Bronchial epithelial cell (primary cell): Measurements from ENCODE around the gene CHD6. TPM values are rescaled to one million over a fixed set of nuclear protein-coding genes. Genes with fewer than 3 reads are reported as not detected.
A peak's percentile ranks its signal among the peaks of the same experiment; 100 is the strongest.

Experiments
- DNase-seq: peaks from one replicate; pipeline ENCODE4 v3.0.0-alpha.2; 2010; ENCODE audit warnings: low read depth
- FAIRE-seq: peaks from 2 replicates; lab custom pipeline; 2011; peaks lifted over from hg19 to GRCh38; lab: Jason Lieb, UNC
- H3K27me3 ChIP-seq: 2 replicates; pipeline ENCODE4 v1.5.1; 2011; ENCODE audit warnings: low read length; ENCODE audit not compliant: control insufficient read depth, insufficient read depth
- H3K36me3 ChIP-seq: 2 replicates; pipeline ENCODE4 v1.5.1; 2011; ENCODE audit warnings: low read length; ENCODE audit not compliant: control insufficient read depth, insufficient read depth
- H3K4me3 ChIP-seq: 2 replicates; pipeline ENCODE4 v1.5.1; 2011; ENCODE audit warnings: mild to moderate bottlenecking, low read depth, low read length, control low read depth
- total RNA-seq: library from RNA; depleted of rRNA; stranded (reverse); fragments of >200 nt; gene quantifications from 2 replicates; pipeline ENCODE4 v1.2.1, GENCODE V29; 2014
- TF ChIP-seq, protein P1 (sequence below): IDR thresholded peaks from 2 replicates; pipeline ENCODE4 v1.5.1; 2011; ENCODE audit warnings: mild to moderate bottlenecking, moderate library complexity, low read length, control low read depth, inconsistent platforms; ENCODE audit not compliant: insufficient read depth, severe bottlenecking

CHD6 gene
- total RNA-seq, 1 donor from 2014 or later: 10.8 TPM

DNA sequence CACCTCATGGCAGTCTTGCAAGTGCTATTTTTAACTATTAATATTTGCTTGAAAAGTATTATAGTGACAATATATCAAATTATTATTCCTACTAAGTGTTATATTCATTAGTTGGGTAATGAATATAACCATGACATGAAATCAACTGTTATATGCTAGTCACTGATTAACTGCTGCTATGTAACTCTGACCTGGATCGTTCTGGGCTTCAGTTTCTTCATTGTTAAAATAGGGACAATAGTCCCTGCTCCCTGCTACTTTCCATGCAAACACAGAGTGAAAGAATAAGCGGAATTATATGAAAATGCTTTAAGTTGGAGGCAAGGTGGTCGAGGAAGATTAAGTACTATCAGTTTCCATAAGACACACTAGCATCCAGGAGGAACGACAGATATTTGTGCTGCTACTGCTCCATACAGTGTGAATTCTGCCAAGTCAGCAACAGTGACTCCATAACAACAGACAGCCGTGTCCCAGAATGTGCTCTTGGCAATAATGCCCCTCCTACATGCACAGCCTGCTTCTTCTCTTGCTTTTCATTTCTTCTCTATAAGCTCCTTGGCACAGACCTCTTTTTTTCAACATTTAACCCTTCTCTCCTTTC, 107.2 kb downstream of the CHD6 start:
- H3K36me3 ChIP-seq: peaks cover 10% of the 10 kb centered on the region
- TF ChIP-seq, protein P1, sequence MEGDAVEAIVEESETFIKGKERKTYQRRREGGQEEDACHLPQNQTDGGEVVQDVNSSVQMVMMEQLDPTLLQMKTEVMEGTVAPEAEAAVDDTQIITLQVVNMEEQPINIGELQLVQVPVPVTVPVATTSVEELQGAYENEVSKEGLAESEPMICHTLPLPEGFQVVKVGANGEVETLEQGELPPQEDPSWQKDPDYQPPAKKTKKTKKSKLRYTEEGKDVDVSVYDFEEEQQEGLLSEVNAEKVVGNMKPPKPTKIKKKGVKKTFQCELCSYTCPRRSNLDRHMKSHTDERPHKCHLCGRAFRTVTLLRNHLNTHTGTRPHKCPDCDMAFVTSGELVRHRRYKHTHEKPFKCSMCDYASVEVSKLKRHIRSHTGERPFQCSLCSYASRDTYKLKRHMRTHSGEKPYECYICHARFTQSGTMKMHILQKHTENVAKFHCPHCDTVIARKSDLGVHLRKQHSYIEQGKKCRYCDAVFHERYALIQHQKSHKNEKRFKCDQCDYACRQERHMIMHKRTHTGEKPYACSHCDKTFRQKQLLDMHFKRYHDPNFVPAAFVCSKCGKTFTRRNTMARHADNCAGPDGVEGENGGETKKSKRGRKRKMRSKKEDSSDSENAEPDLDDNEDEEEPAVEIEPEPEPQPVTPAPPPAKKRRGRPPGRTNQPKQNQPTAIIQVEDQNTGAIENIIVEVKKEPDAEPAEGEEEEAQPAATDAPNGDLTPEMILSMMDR: no peak
- FAIRE-seq (no peak), DNase-seq (no peak)
- no peaks in the 10 kb centered on the region for H3K27me3 ChIP-seq
- no peak overlapping the region for H3K4me3 ChIP-seq

DNA sequence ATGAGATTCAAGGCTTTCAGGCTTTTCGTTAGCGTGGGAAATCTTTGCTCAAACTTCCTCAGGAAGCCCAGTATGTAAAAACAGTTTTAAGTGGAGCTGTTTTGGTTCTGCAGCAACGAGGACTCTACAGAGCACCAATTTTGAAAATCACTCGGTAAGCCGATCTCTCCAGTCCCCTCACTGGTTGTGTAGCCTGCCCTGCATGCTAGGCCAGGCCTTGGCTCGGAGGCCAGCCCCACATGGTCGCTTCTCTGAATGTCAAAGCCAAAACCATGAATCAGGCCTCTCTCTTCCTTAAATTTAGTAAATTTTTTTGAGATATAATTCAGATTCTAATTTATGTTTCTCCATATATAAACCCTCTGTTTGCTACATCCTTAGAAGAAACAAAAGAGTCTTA, 108.0 kb downstream of the CHD6 start:
- Histone ChIP-seq H3K27me3 (no peaks in the 10 kb centered on the region), H3K36me3 (peaks cover 10% of the 10 kb centered on the region), H3K4me3 (no peak overlapping the region)
- FAIRE-seq: no peak
- TF ChIP-seq, protein P1: no peak
- no peak for DNase-seq

DNA sequence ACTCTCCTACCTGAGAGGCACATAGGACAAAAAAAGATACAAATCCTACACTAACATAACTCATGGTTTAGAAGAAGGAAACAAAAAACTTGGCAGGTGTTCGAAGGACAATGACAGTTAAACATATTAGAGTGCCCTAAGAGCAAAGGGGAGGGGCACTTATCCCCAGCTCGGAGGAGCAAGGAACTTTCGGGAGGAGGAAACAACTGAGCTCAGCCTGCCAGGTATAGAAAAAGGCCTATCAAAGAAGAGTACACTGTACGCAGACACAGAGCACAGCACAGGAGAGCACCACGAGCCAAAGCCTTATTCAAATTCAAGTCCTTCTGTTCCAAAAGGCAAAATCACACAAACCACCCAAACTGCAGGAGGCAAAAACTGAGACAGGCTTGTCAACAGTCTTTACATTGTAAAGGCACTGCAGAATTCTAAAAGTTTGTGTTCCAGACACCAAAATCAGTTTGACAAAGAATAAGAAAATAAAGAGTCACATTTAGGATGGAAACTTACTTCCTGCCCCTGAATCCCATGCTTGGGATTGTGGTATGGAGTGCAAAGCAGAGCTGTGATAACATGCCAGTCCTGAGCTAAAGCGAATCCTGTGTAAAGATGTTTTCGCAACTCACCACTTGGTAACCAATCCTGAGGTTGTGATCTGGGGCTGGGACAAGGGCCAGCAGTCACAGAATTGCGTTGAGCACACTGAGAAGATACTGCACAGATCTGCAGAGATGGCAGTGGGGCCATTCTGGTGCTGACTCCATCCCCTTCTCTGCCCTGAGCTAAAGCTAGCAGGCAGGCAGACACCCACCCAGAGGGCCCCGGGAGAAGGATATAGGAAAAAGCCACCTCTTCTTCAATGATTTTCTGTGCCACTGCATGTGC, 108.6 kb downstream of the CHD6 start:
- DNase-seq (peak; percentile 4), FAIRE-seq (no peak)
- peaks cover 10% of the 10 kb centered on the region for H3K36me3 ChIP-seq
- no peaks in the 10 kb centered on the region for H3K27me3 ChIP-seq
- H3K4me3 ChIP-seq: no peak overlapping the region
- TF ChIP-seq, protein P1: no peak

DNA sequence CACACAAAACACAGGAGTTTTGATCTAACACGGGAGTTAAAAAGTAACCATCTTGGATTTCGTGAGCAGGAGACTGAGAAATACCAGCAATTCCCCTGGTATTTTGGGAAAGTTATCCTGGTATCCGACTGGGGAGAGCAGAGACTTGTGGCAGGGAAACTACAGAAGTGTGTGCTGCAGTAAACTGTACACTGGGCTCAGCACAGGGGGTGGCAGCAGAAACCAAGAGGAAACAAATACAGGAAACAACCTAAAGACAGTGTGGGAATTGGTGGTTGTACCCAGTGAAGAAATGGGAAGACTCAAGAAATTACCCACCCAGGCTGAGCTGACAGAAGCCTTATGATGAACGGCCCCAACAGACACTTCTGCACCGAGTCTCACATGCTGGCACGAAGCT, 109.8 kb downstream of the CHD6 start:
- no peaks in the 10 kb centered on the region for H3K27me3 ChIP-seq
- FAIRE-seq: no peak
- DNase-seq: no peak
- no peak overlapping the region for H3K4me3 ChIP-seq
- TF ChIP-seq, protein P1: no peak
- H3K36me3 ChIP-seq: peaks cover 8% of the 10 kb centered on the region

DNA sequence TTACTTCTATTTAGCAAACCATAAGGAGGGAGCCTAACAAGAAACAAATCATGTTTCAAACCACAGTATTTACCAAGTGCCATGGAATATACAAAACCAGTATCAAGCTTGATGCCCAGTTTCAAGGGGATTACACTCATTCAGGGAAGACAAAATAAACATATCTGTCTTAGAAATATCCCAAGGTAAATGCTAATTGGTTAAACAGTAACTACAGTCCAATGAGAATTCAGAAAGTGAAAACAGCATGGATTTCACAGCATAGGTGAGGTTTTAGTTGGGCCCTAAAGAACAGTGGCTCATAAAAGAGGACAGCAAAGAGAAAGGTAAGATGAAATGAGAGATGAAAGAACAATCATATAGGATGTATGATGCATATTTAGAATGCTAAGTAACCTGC, 110.3 kb downstream of the CHD6 start:
- H3K27me3 ChIP-seq: no peaks in the 10 kb centered on the region
- peaks cover 8% of the 10 kb centered on the region for H3K36me3 ChIP-seq
- H3K4me3 ChIP-seq: no peak overlapping the region
- no peak for DNase-seq
- TF ChIP-seq, protein P1: no peak
- no peak for FAIRE-seq
